Fibroblast of mammary gland (primary cell): ENCODE data around the gene MRPS18B.
A peak's percentile ranks its signal among the peaks of the same experiment; 100 is the strongest.
"Not testable (repeated sequence)": the region's sequence is repeated elsewhere in the genome, so short reads cannot be mapped to it uniquely, and the experiment has no call there.

ENCODE experiments used
- DNase-seq: peaks from one replicate; pipeline ENCODE4 v3.0.0-alpha.2; 2010; ENCODE audit warnings: low read depth
- H3K4me3 ChIP-seq: 2 replicates; pipeline ENCODE4 v1.5.1; 2011; ENCODE audit warnings: low read depth, mild to moderate bottlenecking, low read length, moderate library complexity; ENCODE audit not compliant: control insufficient read depth
- CTCF ChIP-seq: conservative IDR thresholded peaks from 2 replicates; pipeline ENCODE4 v1.5.1; 2011; ENCODE audit warnings: low read depth, low read length, inconsistent platforms; ENCODE audit not compliant: control insufficient read depth, insufficient read depth

MRPS18B gene

GRCh38 chr6:30657454-30657853, 39.8 kb downstream of the MRPS18B start:
- no peak for TF ChIP-seq CTCF
- no peak for DNase-seq
- no peak overlapping the region for H3K4me3 ChIP-seq

GRCh38 chr6:30657922-30658321, 40.3 kb downstream of the MRPS18B start:
- DNase-seq, H3K4me3 ChIP-seq: not testable (repeated sequence)

- no peak for DNase-seq
- H3K4me3 ChIP-seq, result no peak overlapping the region
- TF ChIP-seq CTCF, result no peak
These were observed 47.5 kb downstream of the MRPS18B start for GRCh38 chr6:30664994-30665767.

- peak; percentile 51 for DNase-seq
- H3K4me3 ChIP-seq, result not testable (repeated sequence)
These were observed 48.7 kb downstream of the MRPS18B start for GRCh38 chr6:30666300-30666699.

GRCh38 chr6:30670760-30671527, 53.3 kb downstream of the MRPS18B start:
- peak; percentile 39 for DNase-seq
- H3K4me3 ChIP-seq, result no peak overlapping the region
- TF ChIP-seq CTCF, result peak; percentile 34

- peak; percentile 86 for TF ChIP-seq CTCF
- DNase-seq, result peak; percentile 99
These were observed 55.0 kb downstream of the MRPS18B start, which contains the start of gene DHX16 for GRCh38 chr6:30672445-30673253. Gene DHX16 (minus strand): TSS chr6:30673006. CDS start chr6:30672841, 165 bp downstream.

More at GRCh38 chr6:30672445-30673253, 55.0 kb downstream of the MRPS18B start, which contains the start of gene DHX16:
- peak within 1 kb of the TSS; percentile 93 for H3K4me3 ChIP-seq
